GM18873 (cell line): ENCODE data around the gene TRAPPC6A.
"Not testable (repeated sequence)": the region's sequence is repeated elsewhere in the genome, so short reads cannot be mapped to it uniquely, and the experiment has no call there.

Source experiments
- ATAC-seq: cut with Tn5 transposase; IDR thresholded peaks from one replicate; pipeline ENCODE4 v1.9.1; 2021; ENCODE audit warnings: mild to moderate bottlenecking, moderate library complexity, moderate number of reproducible peaks; ENCODE audit not compliant: unreplicated experiment, low FRiP score

The TRAPPC6A gene

DNA sequence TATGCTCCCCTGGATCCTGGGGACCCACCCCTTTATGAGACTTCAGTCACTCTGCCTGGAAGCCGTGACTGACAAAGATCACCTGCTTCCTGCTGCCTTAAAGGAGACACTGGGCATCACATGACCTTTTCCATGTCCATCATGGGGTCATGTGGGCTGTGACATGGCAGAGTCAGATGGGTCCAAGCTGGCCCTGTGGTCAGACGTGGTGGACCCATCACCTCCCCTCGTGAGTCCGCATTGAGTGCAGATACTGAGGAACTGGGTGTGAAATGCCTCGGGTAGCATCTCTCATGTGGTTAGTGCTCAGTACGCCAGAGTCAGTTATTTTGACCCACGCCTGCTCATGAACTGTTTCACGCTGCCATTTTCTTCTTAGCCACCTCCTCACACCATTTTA lies 44.4 kb downstream of the TRAPPC6A start:
- ATAC-seq = no peak

DNA sequence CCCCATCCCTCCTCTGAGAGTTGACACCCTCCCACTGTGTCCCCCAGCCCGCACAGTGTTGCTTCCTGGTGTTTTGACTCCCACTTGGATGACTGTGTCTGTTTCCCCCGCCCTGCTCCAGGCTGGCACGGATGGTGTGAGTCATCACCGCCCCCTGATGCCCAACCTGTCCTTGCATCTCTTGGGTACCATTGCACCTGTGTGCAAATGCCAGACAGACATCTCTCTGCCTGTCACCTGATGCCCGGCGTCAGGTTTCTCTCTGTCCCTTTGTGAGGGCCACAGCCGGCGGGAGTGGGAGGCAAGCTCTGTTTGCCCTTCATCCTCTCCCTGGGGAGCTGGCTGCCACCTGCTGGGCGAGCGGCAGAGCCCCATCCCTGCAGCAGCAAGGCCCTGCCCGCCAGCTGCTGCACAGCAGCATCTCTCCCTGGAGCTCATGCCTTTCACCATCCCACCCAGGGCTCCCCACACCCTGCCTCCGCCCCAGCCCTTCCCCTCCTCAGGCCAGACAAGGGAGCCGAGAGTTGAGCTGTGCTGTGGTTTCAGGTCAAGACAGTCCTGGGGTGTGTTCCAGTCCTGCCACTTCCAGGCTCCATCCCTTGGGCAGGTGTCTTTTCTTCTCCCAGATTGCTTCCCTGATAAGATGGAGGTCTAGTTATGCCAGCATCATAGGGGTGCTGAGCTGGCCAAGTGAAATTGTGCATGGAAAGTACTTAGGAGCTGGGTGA lies 47.0 kb downstream of the TRAPPC6A start:
- no peak for ATAC-seq

DNA sequence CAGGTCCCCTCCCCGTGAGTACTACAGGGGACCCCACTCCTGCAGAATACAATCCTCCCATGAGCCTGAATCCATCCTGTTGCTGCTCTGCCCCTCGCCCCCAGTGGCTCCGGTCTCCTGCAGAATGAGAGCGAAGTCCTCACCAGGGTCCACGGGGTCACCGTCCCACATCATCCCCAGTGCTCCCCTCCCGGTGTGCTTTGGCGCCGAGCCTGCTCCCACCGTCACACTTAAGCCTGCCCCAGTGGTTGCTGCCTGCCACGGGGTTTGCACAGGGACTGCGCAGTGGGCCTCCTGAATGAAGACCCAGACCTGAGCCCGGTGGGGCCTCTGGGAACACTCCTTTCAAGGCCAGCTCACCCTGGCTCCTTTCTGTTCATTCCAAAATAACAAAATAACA lies 47.8 kb downstream of the TRAPPC6A start:
- no peak for ATAC-seq

DNA sequence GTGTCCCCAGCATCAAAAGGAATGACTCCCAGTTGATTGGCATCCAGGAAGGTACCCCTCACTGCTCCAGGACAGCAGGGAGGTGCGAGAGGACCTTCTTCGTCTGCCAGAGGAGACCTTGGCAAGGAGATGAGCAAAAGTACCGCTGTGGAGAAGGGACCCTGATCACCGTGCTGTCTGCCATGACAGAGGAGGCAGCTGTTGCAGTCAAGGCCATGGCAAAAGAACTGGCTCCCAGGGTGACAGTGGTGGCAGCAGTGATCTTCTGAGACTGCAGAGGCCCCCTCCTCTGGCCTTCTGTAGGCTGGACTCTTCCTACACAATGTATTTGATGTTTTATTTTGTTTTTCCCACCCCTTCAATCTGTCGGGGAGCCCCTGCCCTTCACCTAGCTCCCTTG lies 49.2 kb downstream of the TRAPPC6A start:
- ATAC-seq = no peak

DNA sequence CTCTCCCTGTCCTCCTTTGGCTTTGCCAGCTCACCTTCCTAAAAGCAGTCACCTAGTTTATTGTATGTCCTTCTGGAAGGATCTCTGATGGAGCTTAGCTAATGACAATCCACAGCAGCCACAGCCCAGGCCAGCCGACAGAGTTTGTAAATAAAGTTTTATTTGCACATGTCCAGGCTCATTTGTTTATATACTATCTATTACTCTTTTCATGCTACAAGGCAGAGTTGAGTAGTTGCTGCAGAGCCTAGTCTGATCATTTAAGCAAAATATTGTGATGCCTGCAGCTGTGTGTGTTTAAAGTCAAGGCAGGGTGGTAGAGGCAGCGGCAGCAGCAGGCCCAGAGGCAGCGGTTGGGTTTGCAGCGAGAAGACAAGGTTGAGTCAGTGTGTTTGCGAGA lies 49.9 kb downstream of the TRAPPC6A start:
- ATAC-seq = no peak

DNA sequence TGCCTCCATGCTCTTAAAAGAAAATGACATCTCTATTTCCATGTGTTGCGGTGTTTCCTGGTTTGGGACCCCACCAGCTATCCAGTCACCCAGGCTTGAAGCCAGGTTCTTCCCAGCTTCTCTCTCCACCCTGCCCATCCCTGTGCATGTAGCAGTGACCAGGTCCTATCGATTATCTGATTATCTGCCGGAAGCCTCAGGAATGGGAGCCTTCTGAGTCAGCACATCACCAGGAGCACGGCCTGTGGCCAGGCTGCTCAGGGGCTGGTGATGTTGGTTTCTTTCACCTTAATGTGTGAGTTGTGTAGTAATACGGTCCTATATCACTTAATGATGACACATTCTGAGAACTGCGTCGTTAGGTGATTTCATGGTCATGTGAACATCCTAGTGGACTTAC lies 51.4 kb downstream of the TRAPPC6A start:
- no peak for ATAC-seq

DNA sequence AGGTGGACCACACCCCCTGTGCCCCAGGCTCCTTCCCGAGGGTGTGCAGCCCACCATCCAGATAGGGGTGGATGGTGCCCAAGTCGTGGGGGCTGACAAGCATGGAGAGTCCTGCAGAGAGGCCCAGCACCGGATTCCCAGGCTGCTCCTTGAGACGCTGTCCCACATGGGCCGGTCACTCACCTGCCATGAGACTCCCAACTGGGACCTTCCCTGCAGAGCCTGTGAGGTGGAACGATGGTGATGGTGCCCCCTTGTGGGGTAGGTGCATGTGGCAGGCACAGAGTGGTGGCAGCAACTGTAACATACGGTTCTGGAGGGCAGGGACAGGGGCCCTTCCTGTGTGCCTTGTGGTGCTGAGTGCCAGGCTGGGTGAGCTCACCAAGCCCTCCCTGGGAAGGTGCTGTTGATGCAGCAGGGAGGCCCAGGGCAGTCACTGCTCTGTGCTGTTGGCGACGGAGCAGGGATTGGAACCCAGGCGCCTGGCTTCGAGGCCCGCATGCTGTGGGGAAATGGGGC lies 52.0 kb downstream of the TRAPPC6A start:
- no peak for ATAC-seq

DNA sequence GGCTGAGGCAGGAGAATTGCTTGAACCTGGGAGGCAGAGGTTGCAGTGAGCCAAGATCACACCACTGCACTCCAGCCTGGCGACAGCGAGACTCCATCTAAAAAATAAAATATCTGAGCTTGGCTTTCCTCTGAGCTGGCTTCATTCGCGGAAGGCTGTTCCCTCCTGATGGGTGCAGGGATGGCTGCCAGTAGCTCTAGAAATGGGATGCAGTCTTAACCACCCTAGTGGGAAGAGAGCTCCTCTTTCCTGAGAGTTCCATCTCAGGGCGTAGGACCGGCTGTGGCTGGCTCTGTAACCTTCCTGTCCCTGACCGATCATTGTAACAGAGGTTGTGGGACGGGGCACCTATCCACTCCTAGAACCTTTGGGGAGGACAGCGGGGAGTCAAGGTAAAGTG lies 52.7 kb downstream of the TRAPPC6A start:
- no peak for ATAC-seq

DNA sequence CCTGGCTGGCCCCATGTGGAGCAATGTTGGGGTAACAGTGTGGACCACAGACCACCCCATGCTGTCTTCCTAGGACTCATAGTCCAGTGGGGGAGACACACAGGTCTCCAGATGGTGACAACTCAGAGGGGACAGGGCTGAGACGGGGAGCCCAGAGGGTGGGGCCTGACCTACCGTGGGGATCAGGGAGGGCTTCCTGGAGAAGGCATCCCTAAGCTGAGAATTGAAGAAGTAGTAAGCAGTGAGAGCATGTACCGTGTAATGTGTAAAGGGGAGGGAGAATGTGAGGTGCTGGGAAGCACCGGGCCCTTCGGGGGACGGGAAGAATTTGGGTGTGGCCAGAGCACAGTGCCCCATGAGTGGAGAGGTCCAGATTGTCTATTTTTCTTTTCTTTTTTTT lies 54.0 kb downstream of the TRAPPC6A start:
- ATAC-seq = no peak

DNA sequence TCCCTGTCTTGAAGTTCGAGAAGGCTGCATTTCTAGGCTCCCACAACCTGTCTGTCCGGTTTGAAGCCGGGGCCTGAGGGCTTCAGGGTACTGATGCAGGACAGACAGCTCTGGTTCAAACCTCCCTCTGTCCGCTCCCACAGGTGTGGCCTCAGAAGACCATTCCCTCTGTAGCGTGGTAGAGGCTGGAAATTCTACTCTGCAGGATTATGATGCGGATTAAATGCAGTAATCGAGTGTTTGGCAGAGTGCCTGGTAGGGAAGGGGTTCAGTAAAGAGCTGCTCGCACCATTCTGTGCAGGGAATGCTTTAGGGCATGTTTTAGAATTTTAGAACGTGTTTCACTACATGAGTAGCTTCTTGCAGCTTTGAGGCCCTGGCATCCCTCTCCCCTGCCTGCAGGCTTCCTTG lies 54.6 kb downstream of the TRAPPC6A start:
- no peak for ATAC-seq

DNA sequence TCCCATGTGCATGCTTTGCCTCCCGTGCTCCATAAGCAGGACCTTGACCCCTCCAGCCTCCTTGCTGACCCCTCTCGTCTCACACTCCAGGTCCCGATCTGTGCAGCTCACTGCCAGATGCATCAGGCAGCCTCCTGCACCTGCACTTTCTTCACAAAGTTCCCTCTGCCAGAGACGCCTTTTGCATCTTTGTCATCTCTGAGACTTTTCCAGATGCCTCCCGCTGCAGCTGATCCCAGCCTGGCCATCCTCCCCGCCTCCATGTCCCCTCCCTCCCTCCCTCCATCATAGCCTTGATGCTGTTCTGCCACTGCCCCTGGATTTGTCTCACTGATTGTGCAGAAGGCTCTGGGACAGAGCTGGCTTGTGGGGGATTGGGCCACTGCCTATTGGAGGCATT lies 55.2 kb downstream of the TRAPPC6A start:
- ATAC-seq = no peak

DNA sequence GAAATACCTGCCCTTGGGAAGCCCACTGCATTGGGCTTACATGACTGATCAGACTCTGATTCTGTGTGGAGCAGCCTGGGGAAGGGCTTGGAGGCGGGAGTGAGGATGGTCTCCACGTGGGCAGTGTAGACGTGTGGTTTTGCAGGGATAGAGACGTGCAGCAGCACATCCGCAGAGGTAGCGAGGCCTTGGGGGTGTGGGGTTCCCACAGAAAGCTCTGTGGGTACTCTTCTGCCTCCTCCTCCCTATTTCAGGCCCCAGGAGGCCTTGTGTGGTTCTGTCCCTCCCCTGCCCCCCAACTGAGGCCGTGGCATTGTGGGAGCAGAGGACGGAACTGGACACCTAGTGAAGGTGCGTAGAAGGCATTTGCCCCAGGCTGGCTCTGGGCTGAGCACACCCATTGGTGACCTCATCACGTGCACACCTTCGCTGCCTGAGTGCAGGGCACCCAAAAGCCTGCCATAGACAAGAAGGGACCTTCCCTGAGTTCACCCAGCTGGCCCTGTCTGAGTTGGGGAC lies 56.2 kb downstream of the TRAPPC6A start:
- ATAC-seq = no peak

DNA sequence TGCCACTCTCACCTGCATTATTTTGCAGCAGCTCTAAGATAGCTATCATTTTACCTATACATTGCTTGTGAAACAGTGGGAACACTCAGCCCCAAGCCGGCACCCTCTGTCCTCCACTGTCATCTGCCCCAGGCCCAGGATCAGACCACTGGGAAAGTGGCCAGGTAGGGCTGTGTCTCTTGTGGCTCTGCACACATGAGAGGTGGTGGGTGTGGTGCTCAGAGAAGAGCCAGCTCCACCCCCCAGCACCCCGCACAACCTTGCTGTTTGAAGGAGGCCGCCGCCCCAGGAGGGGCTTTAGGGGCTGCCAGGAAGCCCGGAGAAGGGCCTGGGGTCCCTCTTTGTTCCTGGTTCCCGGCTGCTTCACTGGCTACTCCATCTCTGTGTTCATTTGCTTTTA lies 58.5 kb downstream of the TRAPPC6A start:
- ATAC-seq = no peak

DNA sequence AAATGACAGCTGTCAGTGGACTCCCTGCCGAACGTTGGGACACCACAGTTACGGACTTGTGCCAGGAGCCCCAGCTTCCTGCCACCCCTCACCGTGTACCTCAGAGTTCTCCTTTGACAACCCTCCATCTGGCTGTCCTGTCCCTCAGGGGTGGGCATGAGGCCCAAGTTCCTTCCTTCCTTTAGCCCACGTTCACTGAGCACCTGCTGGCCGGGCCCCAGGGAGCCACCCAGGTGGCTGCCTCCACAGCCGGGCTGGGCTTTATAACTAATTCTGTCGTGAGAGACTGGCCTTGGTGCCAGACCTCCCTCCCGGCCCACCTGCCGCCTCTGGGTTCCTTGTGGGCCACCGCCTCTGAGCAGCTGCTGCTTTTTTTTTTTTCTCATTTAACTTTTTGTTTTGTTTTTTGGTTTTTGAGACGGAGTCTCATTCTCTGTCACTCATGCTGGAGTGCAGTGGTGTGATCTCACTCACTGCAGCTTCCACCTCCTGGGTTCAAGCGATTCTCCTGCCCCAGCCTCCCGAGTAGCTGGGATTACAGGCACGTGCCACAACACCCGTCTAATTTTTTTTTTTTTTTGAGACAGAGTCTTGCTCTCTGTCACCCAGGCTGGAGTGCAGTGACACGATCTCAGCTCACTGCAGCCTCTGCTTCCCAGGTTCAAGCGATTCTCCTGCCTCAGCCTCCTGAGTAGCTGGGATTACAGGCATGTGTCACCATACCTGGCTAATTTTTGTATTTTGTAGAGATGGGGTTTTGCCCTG lies 59.3 kb downstream of the TRAPPC6A start:
- ATAC-seq = not testable (repeated sequence)

DNA sequence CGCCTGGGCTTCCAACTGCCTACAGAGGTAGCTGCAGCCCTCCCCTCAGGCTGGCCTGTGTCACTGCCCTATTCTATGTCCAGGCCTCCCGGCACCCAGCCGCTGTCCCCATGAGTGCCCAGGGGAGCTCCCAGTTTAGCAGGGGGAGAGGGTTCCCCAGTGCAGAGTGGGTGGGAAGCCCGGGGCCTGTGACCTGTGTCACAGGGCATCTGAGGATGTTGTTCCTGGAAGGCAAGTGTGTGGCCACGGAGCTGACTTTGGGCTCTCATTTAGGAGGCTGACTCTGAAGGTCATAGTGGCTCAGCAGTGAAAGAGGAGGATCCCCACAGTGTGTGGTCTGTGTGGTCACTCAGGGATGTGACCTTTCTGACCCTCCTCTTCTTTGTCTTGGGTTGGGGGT lies 59.9 kb downstream of the TRAPPC6A start:
- no peak for ATAC-seq

DNA sequence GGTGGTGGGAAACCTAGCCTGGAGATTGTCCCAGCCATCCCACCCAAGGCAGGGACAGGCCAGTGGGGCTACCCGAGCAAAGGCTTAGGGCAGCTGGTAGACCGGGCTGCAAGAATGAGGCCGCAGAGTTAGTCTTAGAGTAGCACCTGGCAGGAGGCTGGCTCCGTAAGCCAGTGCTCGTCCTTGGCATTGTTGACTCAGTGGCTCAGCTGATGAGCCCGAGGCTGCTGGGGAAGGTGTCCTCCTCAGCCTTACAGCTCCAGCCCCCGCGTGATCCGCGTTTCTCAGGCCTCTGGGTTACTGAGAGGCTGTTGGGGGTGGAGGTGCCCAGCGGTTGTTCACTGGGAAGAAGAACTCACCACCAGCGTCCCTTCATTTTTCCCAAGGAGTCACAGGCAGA lies 60.4 kb downstream of the TRAPPC6A start:
- ATAC-seq = no peak

DNA sequence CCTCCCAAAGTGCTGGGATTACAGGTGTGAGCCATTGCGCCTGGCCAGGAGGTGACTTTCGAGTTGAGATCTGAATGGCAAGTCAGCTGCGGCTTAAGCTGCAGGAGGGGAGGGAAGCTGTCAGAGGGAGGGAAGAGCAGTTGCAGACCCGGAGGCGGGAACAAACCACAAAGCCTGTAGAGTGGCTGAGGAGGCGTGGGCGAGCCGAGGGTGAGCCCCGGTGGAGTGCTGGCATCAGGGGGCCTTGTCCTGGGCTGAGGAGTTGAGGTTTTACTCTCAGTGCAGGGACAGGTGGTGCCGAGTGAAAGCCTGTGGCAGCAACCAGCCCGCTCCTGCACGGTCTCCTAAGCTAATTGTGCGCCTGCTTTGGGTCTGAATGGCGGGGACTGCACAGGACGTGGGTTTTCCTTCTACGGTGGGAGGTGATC lies 60.9 kb downstream of the TRAPPC6A start:
- ATAC-seq = no peak

DNA sequence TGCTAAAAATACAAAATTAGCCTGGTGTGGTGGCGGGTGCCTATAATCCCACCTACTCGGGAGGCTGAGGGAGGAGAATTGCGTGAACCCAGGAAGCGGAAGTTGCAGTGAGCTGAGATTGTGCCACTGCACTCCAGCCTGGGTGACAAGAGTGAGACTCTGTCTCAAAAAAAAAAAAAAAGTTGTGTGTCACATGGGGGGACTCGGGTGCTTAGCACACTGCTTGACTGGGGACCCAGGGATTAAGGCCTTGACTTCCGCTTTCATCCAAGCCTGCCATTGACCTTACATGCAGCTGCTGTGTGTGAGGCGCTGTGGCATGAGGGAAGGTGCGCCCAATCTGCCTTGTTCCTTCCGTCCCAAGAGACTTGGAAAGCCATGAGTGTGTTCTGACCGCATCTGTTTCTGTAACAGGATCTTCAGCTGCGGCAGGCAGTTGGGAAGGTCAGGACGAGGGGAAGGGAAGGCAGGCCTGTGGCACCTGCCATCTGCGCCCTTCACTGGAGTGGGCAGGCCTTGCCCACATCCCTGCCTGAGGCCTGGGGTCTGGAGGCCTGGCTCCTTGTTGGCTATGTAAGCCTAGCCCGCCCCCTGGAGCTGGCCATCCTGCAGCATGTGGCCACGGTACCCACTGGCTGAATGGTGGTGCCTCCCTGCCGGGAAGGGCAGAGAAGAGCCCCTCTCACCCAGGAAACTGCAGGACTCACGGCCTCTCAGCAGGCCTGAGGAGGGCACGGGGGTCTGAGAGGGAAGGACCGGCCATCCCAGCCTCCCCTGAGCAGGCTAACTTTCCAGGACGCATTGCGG lies 62.0 kb downstream of the TRAPPC6A start:
- no peak for ATAC-seq

DNA sequence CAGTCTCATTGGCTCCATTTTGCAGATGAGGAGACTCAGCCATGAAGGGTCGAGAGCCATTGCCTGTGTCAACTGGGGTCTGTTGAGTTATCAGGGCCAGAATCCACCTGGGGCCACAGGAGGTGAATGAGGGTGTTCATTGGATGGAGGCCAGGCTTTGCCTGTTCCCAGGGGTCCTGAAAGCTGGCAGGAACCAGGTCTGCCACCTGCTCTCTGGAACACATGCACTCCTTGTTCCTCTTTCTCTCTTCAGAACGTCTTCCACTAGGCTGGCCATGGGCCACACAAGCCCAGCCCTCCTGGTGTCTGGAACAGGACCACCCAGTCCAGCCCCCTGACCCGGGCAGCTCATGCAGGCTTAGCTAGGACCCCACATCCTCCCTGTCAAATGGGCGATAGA lies 63.9 kb downstream of the TRAPPC6A start:
- ATAC-seq = no peak

DNA sequence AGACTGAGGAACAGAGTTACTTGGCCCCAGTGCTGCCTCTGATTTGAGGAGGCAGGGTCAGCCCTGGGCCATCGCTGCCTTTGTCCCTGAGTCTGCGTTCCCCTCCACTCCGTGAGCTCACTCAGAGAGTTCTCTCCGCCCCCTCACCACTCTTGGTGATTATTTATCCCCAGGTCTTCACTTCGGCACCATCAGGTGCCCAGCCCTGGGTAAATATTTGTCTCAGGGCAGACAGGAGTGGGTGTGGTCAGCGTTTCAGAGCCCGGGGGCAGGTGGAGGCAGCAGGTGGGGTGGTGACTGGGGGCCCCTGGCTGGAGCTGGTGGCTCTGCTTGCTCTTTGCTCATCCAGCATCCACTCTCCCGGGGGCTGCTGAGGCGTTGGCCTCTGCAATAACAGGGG lies 64.4 kb downstream of the TRAPPC6A start:
- ATAC-seq = no peak
